MCF 10A (cell line): Measurements from ENCODE around the gene BASP1. TPM values are rescaled to one million over a fixed set of nuclear protein-coding genes. Genes with fewer than 3 reads are reported as not detected.

ENCODE experiments used
- BruUV-seq: library from RNA; stranded (reverse); fragments of 400-500 nt; replicated peaks from 2 replicates; lab custom pipeline; 2021; lab: Mats Ljungman, UMichigan
- CTCF ChIA-PET: fragments of 300-600 bp; sonication (Branson Sonifier 250); formaldehyde crosslinking; extraction: SDS; loops from one replicate; lab custom pipeline; 2021; ENCODE audit warnings: antibody characterized with exemption, inconsistent platforms; lab: Yijun Ruan, JAX
- POLR2A ChIA-PET: fragments of 300-600, 350-650 bp; sonication (Branson Sonifier 250); formaldehyde crosslinking; extraction: SDS; loops from one replicate; lab custom pipeline; 2020; ENCODE audit warnings: antibody characterized with exemption, inconsistent platforms; lab: Yijun Ruan, JAX
- DNase-seq: peaks from one replicate; pipeline ENCODE4 v3.0.0-alpha.2; 2018; ENCODE audit not compliant: unreplicated experiment
- H3K27ac Mint-ChIP-seq: one replicate; pipeline ENCODE4 v1.8.0; 2022; ENCODE audit warnings: mild to moderate bottlenecking, low read depth, mixed read lengths; ENCODE audit not compliant: unreplicated experiment
- H3K27me3 Mint-ChIP-seq: one replicate; pipeline ENCODE4 v1.8.0; 2022; ENCODE audit warnings: mixed read lengths; ENCODE audit not compliant: insufficient read depth, unreplicated experiment
- H3K36me3 Mint-ChIP-seq: one replicate; pipeline ENCODE4 v1.8.0; 2022; ENCODE audit warnings: mild to moderate bottlenecking, moderate library complexity, mixed read lengths; ENCODE audit not compliant: insufficient read depth, unreplicated experiment
- H3K4me1 Mint-ChIP-seq: one replicate; pipeline ENCODE4 v1.8.0; 2022; ENCODE audit warnings: mixed read lengths; ENCODE audit not compliant: insufficient read depth, unreplicated experiment
- H3K4me3 Mint-ChIP-seq: one replicate; pipeline ENCODE4 v1.8.0; 2022; ENCODE audit warnings: mild to moderate bottlenecking, moderate library complexity, mixed read lengths; ENCODE audit not compliant: unreplicated experiment
- H3K9me3 Mint-ChIP-seq: one replicate; pipeline ENCODE4 v1.8.0; 2022; ENCODE audit warnings: mixed read lengths; ENCODE audit not compliant: unreplicated experiment
- intact Hi-C: fragments of 100-400 bp; cut with micrococcal nuclease; formaldehyde crosslinking; loops from 2 replicates; pipeline ENCODE4 v1.14.1; 2022
- total RNA-seq: library from RNA; stranded (reverse); gene quantifications from 2 replicates; pipeline ENCODE4 v1.2.3, GENCODE V29; 2022
- TF ChIP-seq, protein P1 (sequence below): fragments of 200-600 bp; IDR thresholded peaks from one replicate; pipeline ENCODE4 v1.8.0; 2022; ENCODE audit warnings: antibody characterized with exemption, mild to moderate bottlenecking; ENCODE audit not compliant: unreplicated experiment

The BASP1 gene
- total RNA-seq, 1 experiment from 2014 or later = 84.5 TPM

DNA sequence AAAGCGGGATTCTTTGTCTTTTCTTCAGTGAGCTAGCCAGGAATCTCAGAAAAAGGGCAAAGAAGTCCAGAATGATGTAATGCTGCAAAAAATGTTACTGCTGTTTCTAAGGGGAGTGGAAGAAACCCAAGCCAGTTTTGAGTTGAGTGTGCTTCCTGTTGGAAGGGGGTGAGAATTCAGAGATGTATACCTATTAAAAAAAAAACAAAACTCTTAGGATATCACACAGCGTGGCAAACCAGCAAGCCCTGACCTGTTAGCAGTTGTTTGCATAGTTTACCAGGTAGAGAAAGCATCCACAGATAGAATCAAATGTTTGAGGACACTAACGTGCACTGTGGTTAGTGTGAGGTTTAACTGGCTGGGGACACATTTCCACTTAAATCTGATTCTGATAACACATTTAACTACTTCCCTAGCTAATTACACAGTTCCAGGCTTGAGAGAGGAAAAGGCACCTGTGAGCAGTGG lies 11.4 kb downstream of the BASP1 start:
- Mint-ChIP-seq H3K27me3 (no peaks in the 10 kb centered on the region), H3K36me3 (peaks cover 21% of the 10 kb centered on the region), H3K27ac (peak overlapping the region; percentile 71), H3K4me3 (peak overlapping the region; percentile 28), H3K4me1 (peaks cover 42% of the 10 kb centered on the region), H3K9me3 (no peaks in the 10 kb centered on the region)
- peak; percentile 62 for DNase-seq
- intact Hi-C loops = no loop called here
- TF ChIP-seq, protein P1, sequence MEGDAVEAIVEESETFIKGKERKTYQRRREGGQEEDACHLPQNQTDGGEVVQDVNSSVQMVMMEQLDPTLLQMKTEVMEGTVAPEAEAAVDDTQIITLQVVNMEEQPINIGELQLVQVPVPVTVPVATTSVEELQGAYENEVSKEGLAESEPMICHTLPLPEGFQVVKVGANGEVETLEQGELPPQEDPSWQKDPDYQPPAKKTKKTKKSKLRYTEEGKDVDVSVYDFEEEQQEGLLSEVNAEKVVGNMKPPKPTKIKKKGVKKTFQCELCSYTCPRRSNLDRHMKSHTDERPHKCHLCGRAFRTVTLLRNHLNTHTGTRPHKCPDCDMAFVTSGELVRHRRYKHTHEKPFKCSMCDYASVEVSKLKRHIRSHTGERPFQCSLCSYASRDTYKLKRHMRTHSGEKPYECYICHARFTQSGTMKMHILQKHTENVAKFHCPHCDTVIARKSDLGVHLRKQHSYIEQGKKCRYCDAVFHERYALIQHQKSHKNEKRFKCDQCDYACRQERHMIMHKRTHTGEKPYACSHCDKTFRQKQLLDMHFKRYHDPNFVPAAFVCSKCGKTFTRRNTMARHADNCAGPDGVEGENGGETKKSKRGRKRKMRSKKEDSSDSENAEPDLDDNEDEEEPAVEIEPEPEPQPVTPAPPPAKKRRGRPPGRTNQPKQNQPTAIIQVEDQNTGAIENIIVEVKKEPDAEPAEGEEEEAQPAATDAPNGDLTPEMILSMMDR = no peak
- ChIA-PET POLR2A (interaction anchor here (0.7 to 1.2 kb wide), 3 partner anchors 61 to 151 kb away, joined by 3 to 6 read pairs (median 3); no protein-coding TSS in a partner anchor), CTCF (interaction anchor here (1.0 kb wide), 1 partner anchor 27 kb away, joined by 4 read pairs; no protein-coding TSS in a partner anchor)
- no TSS peak for BruUV-seq

DNA sequence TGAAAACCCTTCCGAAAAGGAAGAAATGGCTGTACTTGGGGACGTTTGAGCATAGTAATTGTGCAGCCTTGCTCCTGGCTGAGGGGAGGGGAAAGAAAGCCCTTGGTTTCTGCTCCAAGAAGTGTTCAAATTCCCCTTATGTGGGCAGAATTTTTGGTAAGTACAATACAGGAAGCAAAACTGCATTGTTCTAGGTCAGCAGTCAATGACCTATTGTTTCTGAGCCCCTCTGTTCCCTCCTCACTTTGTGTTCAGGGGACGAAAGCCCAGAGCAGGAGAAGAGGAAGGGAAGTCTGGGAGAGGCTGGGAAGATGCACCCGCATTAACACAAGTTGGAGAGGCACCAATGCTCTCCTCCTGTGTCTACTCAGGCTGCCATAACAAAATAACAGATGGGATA lies 11.9 kb downstream of the BASP1 start:
- no peaks in the 10 kb centered on the region for H3K9me3 Mint-ChIP-seq
- intact Hi-C loops = no loop called here
- no TSS peak for BruUV-seq
- H3K4me1 Mint-ChIP-seq = peaks cover 37% of the 10 kb centered on the region
- CTCF ChIA-PET = no interaction called here
- peak overlapping the region; percentile 71 for H3K27ac Mint-ChIP-seq
- DNase-seq = no peak
- peak overlapping the region; percentile 28 for H3K4me3 Mint-ChIP-seq
- POLR2A ChIA-PET = interaction anchor here (0.7 to 1.2 kb wide), 2 partner anchors 77 to 150 kb away, joined by 3 to 6 read pairs; no protein-coding TSS in a partner anchor
- H3K27me3 Mint-ChIP-seq = no peaks in the 10 kb centered on the region
- TF ChIP-seq, protein P1 = no peak
- peaks cover 21% of the 10 kb centered on the region for H3K36me3 Mint-ChIP-seq

DNA sequence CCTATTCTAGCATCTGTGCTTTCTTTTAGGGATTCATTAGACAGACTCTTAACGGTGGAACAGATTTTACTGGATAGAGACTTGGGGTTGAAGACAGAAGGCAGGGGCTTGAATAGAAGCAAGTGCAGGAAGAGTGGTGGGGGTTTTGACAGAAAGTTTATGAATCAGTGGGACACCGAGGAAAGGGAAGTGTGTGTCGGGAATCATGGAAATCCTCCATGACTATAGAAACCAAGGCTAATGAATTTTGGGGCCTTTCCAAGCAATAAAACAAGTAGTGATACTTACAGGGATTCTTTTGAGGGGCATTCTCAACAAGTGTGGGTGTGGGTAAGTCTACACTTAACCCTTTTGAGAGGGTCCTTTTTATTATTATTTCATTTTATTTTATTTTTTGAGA lies 12.8 kb downstream of the BASP1 start:
- Mint-ChIP-seq H3K27me3 (no peaks in the 10 kb centered on the region), H3K27ac (no peak overlapping the region), H3K9me3 (no peaks in the 10 kb centered on the region), H3K4me3 (no peak overlapping the region), H3K36me3 (peaks cover 21% of the 10 kb centered on the region), H3K4me1 (peaks cover 28% of the 10 kb centered on the region)
- TF ChIP-seq, protein P1 = no peak
- intact Hi-C loops = no loop called here
- ChIA-PET POLR2A (no interaction called here), CTCF (no interaction called here)
- DNase-seq = no peak
- no TSS peak for BruUV-seq

DNA sequence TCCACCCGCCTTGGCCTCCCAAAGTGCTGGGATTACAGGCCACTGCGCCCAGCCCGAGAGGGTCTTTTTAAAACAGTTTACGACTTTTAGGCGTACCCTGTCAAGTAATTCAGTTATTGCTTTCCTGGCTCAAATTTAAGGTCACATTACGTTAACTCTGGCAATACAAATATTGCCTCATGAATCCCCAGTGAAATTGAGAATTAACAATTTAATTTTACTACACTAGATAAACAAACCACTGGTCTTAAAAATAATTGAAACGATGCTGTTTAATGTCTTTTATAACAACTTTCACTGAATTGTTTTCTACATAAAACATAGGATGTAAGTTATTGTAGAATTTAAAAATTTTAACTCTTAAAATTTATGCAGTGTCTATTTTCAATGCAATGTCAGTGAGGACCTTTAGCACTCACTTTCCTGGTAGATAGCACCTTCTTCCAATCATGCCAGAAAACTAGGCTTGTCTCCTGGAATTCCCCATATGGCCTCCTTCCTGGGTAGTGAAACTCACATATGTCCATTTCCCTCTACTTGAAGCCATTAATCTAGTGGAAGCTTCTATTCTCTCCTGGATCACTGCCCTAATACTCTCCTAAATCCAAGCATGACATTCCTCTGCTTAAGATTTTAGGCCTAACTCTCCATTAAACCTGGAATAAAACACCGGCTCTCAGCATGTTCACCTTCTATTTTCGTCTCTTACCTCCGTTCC lies 13.5 kb downstream of the BASP1 start:
- TF ChIP-seq, protein P1 = no peak
- Mint-ChIP-seq H3K27me3 (no peaks in the 10 kb centered on the region), H3K9me3 (no peaks in the 10 kb centered on the region), H3K4me3 (no peak overlapping the region), H3K4me1 (peaks cover 32% of the 10 kb centered on the region), H3K27ac (no peak overlapping the region), H3K36me3 (peaks cover 21% of the 10 kb centered on the region)
- intact Hi-C loops = no loop called here
- BruUV-seq = no TSS peak
- POLR2A ChIA-PET = no interaction called here
- DNase-seq = no peak
- CTCF ChIA-PET = interaction anchor here (1.6 kb wide), 1 partner anchor 15 kb away, joined by 5 read pairs; no protein-coding TSS in a partner anchor
